ENCODE measurements around the gene DUS1L.
A peak's percentile ranks its signal among the peaks of the same experiment; 100 is the strongest.

The DUS1L gene

DNA sequence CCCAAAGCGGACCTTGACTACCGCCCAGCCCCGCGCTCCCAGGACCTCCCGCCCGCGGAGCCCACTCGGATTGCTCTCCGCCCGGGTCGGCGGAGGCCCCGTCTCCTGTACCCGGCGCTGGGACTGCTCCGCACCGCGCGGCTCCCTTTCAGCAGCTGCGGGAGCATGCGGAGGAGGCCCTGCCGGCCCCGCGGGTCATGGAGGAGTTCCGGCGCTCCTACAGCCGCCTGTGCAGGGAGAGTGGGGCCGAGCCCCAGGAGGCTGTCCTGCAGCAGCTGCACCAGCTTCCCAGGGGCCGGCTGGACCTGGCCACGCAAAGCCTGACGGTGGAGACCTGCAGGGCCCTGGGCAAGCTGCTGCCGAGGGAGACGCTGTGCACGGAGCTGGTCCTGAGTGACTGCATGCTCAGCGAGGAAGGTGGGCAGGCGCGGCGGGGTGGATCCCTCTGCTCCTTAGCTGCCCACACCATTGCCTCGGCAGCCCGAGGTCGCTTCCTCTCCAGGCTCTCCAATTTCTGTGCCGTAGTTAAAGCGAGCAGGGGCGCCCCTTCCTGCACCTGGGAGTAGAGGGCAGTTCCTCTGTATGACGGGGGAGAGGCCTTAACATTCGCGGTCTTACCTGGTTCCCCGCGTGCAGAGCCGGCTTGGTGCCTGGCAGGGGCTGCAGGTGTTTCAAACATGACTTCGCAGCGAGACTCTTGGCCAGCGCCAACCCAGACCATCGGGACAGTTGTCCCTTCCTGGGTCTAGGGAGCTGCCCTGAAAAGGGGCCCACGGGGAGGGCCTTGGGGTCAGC lies 42.0 kb downstream of the DUS1L start:
- no peak for DNase-seq (ENCODE audit: low read depth in 2 of 2)

DNA sequence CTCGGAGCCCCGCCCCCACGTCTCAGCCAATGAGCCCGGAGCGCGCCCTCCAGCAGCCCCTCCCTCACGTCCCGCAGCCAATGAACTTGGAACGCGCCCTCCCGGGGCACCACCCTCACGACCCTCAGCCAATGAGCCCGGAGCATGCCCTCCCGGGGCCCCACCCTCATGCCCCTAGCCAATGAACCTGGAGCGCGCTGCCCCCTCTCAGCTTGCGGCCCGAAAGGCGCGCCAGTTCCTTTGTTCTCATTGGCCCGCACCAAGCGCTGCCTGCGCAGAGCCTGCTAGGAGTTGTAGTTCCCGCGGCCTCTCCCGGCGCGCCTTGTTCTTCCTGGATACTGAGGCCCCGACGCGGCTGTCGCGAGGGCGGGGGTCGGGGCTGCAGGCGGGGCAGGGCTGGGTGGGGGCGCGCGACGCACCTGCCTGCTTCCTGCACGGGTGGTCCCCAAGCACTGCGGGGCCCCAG lies 42.6 kb downstream of the DUS1L start, which contains the start of gene LRRC45:
Gene LRRC45, plus strand, starts transcription at position 325 of the 466 bp plus-strand sequence. CDS start 339 bp downstream, outside the sequence.
- peak; percentile 99 to 100 for DNase-seq (ENCODE audit: low read depth in 2 of 2)

DNA sequence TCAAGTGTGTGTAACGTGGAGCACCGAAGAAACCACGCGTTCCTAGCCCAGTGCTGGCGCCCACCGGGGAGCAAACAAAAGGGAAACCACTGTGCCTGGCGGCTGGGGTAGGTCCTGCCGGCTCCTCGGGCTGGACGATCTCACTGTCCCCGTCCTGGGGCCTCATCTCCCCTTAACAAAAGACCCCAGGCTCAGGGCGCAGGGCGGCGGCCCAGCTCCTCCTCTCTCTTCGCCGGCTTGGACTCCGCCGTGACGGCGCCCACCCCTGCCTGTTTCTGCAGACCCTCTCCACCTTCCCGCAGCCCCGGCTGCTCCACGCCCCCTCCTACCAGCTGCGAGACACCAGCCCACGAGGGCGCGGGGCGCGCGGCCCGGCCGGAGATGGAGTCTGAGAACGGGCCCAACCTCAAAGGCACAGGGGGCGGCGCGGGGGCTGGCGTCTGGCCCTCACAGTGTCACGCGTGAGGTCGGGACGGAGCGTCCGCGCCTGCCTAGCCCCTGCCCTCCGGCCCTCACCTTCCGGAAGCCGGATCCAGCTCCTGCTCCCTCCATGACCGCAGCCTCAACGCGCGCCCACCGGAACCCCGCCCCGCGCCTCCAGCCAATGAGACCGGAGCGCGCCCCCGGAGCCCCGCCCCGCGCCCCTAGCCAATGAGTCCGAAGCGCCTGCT lies 43.2 kb downstream of the DUS1L start, which contains the start of gene CENPX:
Gene CENPX, minus strand, starts transcription at position 569 of the 671 bp plus-strand sequence. Its CDS starts 17 bp downstream, at position 552.
- no peak for DNase-seq (ENCODE audit: low read depth in 2 of 2)

DNA sequence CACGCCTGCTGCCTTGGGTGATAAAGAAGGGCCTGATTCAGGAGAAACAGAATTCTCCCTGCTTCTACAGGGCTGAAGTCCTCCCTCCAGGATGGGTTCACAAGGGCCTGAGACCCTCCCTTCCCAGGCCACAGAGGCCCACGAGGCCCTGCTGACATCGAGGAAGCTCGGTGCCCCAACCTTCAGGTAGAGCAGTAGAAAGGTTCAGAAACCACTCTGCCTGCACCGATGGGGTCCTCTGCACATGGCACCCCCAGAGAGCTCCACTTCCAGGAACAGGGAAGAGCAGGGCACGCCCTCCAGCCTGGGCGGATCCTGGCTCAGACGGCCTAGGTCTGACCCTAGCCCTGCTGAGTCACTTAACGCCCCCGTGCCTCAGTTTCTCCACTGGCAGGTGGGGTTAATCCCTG lies 43.7 kb downstream of the DUS1L start:
- DNase-seq (ENCODE audit: low read depth in 2 of 2), result no peak

DNA sequence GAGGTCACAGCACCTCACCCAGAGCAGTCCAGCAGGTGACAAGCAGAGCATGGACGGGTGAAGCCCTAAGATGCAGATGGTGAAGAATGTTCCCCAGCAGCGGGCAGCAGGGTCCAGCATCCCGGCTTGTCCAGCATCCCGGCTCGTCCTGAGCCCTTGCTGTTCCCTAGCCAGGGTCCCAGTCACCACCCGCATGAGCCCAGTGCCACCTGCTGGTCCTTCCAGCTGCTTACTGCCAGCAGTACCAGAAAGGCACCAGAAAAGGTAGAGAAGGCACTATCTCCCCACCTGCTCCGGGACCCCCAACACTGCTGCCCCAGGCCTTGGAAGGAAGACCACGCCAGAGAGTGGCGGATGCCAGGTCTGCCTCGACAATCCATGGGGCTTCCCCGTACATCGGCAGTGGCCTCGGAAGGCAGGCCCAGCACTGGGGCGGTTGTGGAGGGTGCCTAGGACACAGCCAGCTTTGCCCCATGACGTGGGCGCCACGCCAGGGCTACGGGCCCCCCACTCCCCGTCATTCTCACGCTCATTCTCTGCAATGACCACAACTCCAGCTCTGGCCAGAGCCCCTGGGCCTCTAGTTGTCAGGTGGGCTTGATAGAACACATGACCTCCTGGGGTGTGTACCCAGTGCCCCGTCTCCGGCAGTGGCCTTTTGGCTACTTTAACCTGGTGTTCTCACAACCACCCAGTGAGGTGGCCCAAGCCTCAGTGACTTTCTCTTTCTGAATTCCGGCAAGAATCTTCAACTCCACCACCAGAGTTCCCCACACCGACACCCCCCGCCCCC lies 44.3 kb downstream of the DUS1L start:
- no peak for DNase-seq (ENCODE audit: low read depth in 2 of 2)

DNA sequence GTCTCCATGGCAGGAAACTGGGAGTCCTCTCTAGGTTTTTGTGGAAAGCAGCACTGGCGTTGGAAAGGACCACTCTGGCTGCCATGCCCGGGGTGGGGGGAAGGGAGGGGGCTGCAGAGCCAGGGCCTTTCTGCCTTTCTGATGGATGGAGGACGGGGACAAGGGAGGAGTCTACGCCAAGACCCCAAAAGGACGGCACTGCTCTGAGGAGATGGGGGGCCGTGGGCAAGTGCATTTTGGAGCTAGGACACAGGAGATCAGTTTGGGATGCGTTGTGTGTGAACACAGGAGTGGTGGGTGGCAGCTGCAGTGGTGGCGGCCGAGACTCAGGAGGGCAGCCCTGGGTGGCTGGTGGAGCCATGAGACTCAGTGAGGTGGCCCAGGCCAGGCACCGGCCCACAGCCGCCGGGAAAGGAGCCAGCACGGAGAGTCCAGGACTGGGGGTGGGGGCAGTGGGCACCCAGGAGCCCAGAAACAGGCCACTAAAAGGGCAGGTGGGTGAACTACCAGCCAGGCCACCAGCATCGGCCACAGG lies 45.0 kb downstream of the DUS1L start:
- DNase-seq (ENCODE audit: low read depth in 2 of 2), result no peak

DNA sequence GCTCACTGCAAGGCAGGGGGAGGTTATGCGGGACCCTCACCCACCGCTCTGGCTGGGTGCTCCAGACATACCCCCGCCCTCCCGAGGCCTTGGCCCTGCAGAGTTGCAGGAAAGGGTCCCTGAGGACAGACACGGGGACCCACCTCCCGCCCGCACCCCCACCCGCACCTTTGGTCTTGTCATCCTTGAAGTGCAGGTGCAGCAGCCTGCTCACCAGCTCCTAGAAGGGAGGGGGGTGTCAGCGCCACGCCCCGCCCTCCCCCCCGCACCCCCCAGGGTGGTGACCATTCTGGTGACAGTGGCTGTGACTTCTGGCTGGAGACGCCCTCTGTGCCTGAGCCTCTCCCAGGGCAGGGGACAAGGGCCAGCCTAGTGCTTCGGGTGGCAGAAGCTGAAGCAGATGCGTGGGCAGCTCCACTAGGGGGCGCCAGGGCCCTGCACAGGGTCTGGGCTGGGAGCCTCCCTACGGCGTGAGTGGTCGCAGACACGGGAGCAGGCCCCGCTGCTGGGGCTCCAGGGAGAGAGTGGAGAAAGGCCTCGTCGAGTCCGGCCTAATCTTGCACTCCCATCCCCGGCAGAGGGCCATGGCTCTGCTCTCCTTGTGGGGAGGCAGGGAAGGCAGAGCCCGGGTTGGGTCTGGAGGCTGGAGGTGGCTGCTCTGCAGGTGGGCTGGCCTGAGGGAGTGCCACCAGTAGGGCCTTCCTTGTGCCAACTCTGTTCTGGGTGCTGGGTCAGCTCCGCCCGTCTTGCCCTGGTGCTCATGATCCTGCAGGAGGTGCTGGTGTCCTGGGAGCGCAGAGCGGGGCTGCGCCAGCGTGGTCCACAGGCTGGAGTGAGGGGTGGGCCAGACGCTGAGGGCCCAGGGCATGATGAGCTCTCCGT lies 45.7 kb downstream of the DUS1L start:
- no peak for DNase-seq (ENCODE audit: low read depth in 2 of 2)

DNA sequence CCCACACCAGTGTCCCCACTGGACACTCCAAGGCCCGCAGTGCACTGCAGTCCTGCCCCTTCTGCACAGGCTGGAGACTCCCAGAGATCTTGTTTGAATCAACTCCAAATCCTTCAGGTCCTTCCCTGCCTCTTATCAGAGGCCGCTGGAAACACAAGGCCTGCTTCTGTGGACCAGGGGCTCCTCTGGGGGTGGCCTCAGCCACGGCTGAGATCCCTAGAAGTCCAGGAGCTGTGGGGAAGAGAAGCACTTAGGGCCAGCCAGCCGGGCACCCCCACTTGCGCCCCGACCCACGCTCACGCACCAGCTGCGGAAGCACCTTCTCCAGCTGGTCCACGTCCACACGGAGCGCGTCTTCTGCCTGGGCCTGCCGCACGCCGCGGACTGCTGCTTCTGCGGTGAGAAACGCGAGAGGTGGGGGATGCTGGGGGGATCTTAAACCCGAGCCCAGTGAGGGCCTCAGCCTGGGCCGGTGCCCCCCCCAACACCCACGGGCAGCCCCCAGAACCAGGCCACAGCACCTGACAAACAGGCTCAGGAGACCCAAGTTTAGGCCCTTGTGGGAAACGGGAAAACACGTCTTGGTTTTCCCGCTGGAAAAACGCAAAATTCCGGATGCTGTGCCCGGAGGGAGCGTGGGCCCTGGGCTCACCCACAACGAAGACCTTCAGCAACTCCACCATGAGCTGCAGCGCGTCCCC lies 46.5 kb downstream of the DUS1L start:
- no peak for DNase-seq (ENCODE audit: low read depth in 2 of 2)

DNA sequence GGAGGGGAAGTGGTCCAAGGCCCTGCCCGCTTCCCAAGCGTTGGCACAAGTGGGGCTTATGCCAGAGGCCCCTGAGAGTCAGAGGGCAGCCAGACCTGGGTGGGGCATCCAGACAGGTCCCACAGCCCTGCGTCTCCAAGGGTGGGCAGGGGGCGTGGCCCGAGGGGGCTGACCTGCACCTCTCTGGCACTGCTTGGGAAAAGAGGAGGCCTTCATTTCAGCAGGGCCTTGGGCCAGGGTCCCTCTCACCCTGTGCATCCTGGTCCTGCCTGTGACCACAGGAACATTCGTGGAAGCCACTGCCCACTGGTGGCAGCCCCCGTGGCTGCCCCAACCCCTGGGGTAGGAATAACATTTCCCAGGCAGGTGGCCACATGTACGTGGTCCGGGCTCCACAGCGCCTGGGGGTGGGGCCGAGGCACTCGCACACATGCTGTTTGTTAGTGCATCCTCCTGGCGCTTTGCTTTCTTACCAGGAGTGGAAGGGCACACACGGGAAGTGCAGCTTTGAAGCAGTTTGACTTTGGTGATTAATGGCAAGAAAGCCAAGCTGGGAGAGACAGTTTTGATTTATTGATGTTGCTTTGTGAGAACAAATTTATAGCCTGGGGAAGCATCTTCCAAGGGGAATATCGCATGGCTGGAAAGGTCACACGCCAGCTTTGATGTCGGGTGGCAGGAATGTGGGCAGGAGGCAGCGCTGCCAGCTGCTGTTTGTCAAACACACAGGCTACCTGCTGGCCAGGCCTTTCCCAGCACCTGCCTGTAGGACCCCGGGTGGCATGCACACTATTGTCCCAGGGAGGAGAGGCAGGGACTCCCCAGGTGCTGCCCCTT lies 47.2 kb downstream of the DUS1L start:
- no peak for DNase-seq (ENCODE audit: low read depth in 2 of 2)

DNA sequence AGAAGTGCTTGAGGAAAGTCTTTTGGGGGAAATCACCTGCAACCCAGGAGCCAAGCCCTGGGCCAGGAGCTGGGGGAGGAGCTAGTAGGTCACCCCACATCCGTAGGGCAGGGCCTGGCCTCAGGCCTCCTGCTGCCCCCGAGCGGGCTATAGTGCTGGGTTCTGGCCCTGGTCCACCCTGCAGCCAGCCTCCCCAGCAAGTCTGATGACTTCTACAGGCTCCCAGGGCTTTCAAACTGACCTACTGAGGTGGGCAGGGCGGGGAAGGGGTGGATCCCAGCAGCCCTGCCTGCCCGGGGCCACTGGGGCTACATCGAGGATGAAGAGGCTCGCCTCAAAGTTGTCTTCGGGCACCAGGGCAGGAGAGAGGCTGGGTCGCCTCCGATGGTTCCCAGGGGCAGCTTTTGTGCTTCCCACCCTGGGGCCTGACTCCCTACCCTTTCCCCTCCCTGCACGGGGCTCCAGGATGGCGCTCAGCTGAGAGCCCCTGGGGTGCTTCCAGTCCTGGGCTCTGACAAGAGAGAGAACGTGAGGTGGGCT lies 47.9 kb downstream of the DUS1L start:
- no peak for DNase-seq (ENCODE audit: low read depth in 2 of 2)

DNA sequence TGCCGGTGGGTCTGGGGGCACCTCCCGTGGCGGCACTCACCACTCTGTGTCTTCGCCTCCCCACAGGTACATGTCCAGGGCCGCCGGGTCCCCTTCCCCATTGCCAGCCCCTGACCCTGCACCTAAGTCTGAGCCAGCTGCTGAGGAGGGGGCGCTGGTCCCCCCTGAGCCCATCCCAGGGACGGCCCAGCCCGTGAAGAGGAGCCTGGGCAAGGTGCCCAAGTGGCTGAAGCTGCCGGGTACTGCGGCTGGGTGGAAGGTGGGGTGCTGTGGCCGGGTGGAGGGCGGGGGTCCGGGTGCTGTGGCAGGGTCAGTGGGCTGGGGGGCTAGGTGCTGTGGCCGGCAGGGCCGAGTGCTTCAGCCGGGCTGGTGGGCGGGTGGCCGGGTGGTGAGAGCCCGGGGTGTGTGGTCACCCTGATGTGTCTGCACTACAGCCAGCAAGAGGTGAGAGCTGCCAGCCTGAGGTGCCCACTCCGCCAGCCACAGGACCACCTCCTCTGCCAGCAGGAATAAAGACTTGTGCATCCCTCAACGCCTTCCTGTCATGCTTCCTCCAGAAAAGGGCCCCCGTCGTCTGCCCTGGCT lies 48.6 kb downstream of the DUS1L start:
- DNase-seq (ENCODE audit: low read depth in 2 of 2), result no peak

DNA sequence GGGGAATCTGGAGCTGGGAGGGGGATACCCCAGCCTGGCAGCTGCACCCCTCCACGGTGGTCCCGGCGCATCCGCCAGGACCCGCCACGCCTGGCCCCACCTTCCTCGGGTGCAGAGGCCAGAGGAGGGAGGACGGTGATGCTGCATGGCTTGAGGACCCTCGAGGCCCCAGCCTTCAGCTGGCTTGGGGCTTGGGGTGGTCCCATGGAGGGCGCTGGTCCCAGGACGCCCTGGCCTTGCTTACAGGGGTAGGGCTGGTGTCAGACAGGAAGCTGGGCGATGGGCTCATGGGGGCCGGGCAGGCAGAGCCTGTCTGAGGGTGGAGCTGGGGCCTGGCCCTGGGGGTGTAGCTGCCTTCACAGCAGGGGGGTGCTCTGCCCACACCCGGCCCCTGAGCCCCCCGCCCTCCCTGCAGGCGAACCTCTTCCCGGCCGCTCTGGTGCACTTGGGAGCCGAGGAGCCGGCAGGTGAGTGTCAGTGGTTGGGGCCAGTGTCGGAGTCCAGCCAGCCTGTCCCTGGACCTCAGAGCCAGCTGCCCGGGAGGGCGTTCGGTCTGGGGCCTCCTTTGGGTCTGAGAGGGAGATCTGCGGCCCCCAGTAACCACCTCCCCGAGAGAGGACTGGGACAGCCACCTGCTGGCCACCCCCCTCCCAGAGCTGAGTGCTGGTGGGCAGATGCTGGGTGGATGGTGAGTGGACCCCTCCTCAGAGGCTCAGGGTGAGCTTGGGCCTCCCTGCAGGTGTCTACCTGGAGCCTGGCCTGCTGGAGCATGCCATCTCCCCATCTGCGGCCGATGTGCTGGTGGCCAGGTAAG lies 49.3 kb downstream of the DUS1L start:
- no peak for DNase-seq (ENCODE audit: low read depth in 2 of 2)

DNA sequence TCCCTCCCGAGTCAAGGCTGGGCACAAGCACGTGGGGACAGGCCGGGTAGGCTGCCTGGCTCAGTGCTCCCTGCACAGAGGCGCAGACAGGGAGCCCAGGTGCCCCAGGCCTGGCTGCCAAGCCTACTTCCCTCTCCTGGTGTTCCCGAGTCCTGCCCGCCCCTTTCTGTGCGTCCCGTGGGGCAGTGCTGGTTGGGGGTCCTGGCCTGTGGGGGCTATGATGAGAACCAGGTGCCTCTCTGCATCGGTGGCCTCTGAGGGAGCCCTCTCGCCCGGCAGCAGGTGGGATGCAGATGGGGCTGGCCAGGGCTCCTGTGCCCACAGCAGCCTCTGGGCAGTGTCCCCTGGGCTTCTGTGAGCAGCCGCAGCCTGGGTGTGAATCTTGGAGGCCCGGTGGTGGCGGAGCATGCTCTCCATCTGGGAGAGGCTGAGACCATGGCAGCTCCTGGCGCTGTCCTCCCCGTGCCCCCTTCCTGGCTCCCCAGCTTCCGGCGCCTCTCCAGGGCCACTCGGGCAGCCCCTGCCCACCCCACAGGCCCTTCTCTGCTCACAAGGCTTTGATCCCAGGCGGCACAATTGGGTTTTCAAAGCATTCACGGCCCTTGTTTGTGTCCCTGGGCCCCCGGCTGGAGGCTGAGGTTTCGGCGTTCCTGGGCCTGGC lies 50.2 kb downstream of the DUS1L start:
- DNase-seq (ENCODE audit: low read depth in 2 of 2), result no peak

DNA sequence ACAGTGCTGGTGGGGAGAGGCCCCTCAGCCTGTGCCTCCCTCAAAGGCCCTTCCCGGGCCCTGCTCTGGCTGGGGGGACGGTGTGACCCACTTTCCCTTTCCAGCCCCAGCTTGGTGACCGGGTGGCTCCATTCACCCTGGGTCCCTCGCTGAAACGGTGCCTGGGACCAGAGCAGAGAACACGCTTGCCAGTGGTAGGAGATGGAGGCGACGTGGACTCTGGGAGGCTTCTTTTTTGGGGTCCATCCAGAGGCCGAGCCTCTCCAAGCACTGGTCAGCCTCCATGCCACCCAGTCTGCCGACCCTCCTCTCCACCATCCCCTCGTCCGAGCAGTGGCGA lies 50.7 kb downstream of the DUS1L start:
- no peak for DNase-seq (ENCODE audit: low read depth in 2 of 2)

DNA sequence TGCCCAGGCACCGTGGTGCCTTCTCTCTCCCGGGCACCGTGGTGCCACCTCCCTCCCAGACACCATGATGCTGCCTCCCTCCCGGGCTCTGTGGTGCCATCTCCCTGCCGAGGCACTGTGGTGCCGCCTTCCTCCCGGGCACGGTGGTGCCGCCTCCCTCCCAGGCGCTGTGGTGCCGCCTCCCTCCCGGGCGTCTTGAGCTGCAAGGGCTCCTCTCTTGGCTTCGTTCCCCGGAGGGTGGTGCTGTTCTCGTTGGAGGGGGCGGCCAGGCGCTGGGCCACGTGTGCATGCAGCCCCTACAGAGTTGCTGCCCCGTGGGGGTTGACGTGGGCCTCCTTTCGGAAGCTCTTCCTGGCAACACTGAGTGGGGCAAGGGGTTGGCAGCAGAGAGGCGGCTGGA lies 51.2 kb downstream of the DUS1L start:
- no peak for DNase-seq (ENCODE audit: low read depth in 2 of 2)

DNA sequence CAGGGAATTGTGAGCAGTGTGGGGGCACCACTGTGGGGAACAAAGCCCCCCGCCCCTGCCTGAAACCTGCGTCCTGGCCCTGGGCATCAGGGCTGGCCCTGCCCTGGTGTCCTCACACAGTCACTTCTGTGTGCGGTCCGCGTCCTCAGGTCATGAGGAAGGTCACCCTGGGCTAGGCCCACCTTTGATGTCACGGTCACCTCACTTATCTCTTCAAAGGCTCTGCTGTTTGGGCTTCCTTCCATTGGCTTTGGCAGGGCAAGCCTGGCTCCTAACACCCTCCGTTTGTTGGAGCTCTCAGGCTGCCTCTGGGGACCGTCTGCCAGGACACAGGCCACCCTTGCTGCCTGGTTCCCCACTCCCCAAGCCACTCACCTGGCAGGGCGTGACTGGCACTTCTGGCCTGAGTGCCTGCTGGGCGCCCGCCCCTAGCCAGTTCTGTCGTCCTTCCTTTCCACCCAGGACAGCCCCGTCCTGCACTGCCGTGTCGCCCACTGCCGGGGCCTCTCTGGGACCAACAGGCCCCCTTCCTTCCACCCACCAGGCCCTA lies 51.8 kb downstream of the DUS1L start:
- DNase-seq (ENCODE audit: low read depth in 2 of 2), result no peak

DNA sequence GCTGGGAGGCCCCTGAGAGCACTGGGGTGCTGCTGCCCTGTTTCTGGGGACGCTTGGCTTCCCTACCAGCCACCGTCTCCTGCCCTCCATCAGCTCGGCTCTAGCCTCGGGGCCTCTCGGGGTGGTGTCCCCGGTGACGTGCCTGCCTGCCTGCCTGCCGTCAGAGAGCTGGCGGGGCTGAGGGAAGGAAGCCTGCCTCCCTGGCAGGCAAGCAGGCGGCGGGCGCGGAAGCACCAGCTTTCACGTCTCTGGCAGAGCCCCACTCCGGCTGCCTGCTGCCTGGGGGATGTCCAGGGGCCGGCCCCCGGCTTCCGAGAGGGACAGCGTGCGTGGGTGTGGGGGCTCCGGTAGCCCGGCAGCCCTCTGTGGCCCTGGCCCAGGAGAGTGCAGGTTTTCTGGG lies 52.3 kb downstream of the DUS1L start:
- DNase-seq (ENCODE audit: low read depth in 2 of 2), result no peak

Measured in stimulated activated CD8-positive, alpha-beta memory T cell treated with anti-CD3 and anti-CD28 coated beads, Interleukin-15, amount 100 ng/mL, for 4 hours (primary cell).